ENCODE results near the gene OR2C3. TPM values are rescaled to one million over a fixed set of nuclear protein-coding genes. Genes with fewer than 3 reads are reported as not detected.
"Not testable (repeated sequence)": the region's sequence is repeated elsewhere in the genome, so short reads cannot be mapped to it uniquely, and the experiment has no call there.

Gene OR2C3
- total RNA-seq, 2 experiments from 2014 or later: not detected

DNA sequence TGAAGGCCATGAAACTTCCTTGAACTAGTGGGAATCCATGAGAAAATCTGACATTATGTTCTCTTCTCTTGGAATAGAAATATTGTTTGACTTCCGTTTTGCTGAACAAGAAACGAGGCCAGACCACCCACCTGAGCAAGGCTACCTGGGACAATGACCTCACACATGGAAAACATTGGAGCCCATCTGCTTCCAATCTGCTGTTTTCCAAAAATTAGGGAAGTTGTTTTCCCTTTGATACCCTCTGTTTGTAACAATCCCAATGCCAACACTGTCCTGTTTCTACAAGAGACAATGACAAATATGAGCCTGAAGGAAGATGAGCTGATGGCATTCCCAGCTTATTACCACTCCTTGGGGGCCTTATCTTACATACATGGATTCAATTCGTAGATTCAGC lies 29.4 kb downstream of the OR2C3 start:
- no peak overlapping the region for H3K4me3 Mint-ChIP-seq
- H3K36me3 Mint-ChIP-seq (ENCODE audit: low read depth): no peaks in the 10 kb centered on the region
- POLR2A ChIA-PET: no interaction called here
- DNase-seq (no peak), ATAC-seq (no peak)
- no peaks in the 10 kb centered on the region for H3K9me3 Mint-ChIP-seq (ENCODE audit: low read depth)
- intact Hi-C loops (cut with DNase I, micrococcal nuclease): no loop called here
- H3K4me1 Mint-ChIP-seq: no peaks in the 10 kb centered on the region
- no peaks in the 10 kb centered on the region for H3K27me3 Mint-ChIP-seq
- no peak overlapping the region for H3K27ac Mint-ChIP-seq
- CTCF ChIA-PET: no interaction called here

DNA sequence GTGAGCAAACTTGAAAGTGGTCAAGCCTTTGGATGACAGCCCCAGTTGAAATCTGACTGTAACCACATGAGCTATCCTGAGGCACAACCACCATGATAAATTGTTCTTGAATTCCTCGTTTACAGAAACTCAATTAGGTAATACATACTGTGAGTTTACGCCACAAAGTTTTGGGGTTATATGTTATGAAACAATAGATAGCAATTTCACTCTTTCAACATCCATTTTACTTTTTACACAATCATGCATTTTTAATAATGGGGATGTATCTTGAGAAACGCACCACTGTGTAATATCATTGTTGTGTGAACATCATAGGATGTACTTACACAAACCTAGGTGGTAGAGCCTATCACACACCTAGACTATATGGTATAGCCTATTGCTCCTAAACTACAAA lies 35.4 kb downstream of the OR2C3 start:
- Mint-ChIP-seq H3K27ac (no peak overlapping the region), H3K4me1 (no peaks in the 10 kb centered on the region), H3K9me3 (ENCODE audit: low read depth) (no peaks in the 10 kb centered on the region), H3K27me3 (peaks cover 7% of the 10 kb centered on the region), H3K4me3 (no peak overlapping the region), H3K36me3 (ENCODE audit: low read depth) (no peaks in the 10 kb centered on the region)
- CTCF ChIA-PET: interaction anchor here (1.4 kb wide), 1 partner anchor 128 kb away, joined by 4 read pairs; no protein-coding TSS in a partner anchor
- intact Hi-C loops (cut with DNase I, micrococcal nuclease): no loop called here
- DNase-seq: no peak
- POLR2A ChIA-PET: no interaction called here
- no peak for ATAC-seq

DNA sequence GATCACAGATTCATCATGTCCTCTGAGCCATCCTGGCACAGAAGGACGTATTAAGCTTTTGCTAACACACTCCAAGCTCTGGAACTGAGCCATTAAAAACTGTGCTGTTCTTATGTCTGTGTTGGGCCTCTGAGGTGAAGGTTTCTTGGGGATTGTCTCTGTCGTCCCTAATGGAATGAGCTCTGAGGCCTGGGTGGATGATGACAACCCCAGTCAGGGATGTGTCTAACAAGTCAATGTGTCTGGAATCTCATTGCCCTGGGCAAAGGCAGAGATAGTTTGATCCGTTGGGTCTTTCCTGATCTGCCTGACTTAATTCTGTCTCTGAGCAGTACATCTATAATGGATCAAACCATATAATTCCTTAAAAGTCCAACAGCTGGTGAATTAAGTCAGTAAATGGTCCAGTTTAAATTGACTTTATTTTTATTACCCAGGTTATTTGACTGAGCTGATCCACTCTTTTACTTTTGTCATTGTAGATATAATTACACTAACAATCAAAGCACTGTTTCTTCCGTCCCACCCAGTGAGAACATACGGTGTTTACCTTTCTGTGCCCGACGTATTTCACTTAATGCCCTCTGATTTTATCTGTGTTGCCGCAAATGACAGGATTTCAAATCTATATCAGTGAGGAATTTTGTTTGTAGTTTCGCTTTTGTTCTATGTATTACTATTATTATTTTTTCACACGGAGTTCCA lies 39.5 kb downstream of the OR2C3 start:
- H3K36me3 Mint-ChIP-seq (ENCODE audit: low read depth): no peaks in the 10 kb centered on the region
- no peak overlapping the region for H3K4me3 Mint-ChIP-seq
- no peak overlapping the region for H3K27ac Mint-ChIP-seq
- ChIA-PET POLR2A (no interaction called here), CTCF (interaction anchor here (1.7 kb wide), 1 partner anchor 123 kb away, joined by 5 read pairs; no protein-coding TSS in a partner anchor)
- ATAC-seq (no peak), DNase-seq (no peak)
- H3K9me3 Mint-ChIP-seq (ENCODE audit: low read depth): no peaks in the 10 kb centered on the region
- no peaks in the 10 kb centered on the region for H3K4me1 Mint-ChIP-seq
- H3K27me3 Mint-ChIP-seq: peaks cover 18% of the 10 kb centered on the region
- intact Hi-C loops (cut with DNase I, micrococcal nuclease): no loop called here

DNA sequence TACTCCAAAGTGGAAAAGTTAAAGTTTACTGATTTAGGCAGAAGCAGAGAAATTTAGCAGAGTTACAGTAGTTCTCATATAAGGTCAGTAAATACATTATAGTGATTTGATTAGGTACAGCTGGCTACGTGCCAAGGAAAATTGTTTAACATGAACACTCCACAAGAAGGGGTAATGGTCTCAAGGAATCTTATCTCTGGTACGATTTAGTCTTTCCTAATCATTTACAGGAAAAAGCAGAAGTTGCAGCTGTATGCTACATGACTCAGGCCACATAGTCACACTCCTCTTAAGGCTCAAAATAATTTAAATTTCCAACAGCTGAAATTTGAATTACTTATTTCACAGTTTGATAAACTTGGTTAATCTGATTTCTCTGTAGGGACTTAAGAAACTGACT lies 41.5 kb downstream of the OR2C3 start:
- no peak overlapping the region for H3K4me3 Mint-ChIP-seq
- peaks cover 23% of the 10 kb centered on the region for H3K27me3 Mint-ChIP-seq
- ChIA-PET POLR2A (no interaction called here), CTCF (interaction anchor here (0.6 to 1.7 kb wide), 2 partner anchors 10 to 122 kb away, joined by 3 to 5 read pairs; no protein-coding TSS in a partner anchor)
- intact Hi-C loops (cut with DNase I, micrococcal nuclease): no loop called here
- no peak overlapping the region for H3K27ac Mint-ChIP-seq
- no peaks in the 10 kb centered on the region for H3K9me3 Mint-ChIP-seq (ENCODE audit: low read depth)
- no peak for DNase-seq
- ATAC-seq: no peak
- no peaks in the 10 kb centered on the region for H3K36me3 Mint-ChIP-seq (ENCODE audit: low read depth)
- no peaks in the 10 kb centered on the region for H3K4me1 Mint-ChIP-seq

DNA sequence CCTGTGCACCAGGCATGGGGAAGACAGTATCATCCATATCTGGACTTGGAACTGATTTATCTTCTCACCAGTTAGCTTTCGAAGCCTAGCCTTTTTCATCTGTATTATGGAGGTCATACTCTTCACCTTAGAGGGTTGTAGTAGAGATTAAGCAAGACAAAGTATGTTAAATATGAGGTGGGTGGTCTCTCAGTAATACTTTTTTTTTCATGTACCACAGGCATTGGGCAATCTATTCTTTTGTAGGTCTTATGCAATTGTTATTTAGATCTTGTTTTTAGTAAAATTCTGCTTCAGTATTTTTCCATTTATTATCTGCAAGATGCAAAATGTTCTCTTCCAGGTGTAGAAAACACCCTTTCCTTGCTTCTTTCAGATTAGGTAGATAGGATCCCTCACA lies 43.1 kb downstream of the OR2C3 start:
- DNase-seq (no peak), ATAC-seq (no peak)
- Mint-ChIP-seq H3K9me3 (ENCODE audit: low read depth) (no peaks in the 10 kb centered on the region), H3K4me1 (no peaks in the 10 kb centered on the region), H3K4me3 (no peak overlapping the region), H3K27ac (no peak overlapping the region), H3K36me3 (ENCODE audit: low read depth) (no peaks in the 10 kb centered on the region), H3K27me3 (peaks cover 20% of the 10 kb centered on the region)
- CTCF ChIA-PET: interaction anchor here (0.7 kb wide), 1 partner anchor 120 kb away, joined by 3 read pairs; no protein-coding TSS in a partner anchor
- POLR2A ChIA-PET: no interaction called here
- intact Hi-C loops (cut with DNase I, micrococcal nuclease): no loop called here

DNA sequence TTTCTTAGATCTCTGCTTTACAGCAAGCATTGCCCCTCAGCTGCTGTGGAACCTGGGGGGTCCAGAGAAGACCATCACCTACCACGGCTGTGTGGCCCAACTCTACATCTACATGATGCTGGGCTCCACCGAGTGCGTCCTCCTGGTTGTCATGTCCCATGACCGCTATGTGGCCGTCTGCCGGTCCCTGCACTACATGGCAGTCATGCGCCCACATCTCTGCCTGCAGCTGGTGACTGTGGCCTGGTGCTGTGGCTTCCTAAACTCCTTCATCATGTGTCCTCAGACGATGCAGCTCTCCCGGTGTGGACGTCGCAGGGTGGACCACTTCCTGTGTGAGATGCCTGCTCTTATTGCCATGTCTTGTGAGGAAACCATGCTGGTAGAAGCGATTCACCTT lies 44.9 kb downstream of the OR2C3 start:
- H3K4me3 Mint-ChIP-seq: no peak overlapping the region
- H3K27ac Mint-ChIP-seq: no peak overlapping the region
- no peak for ATAC-seq
- no peaks in the 10 kb centered on the region for H3K36me3 Mint-ChIP-seq (ENCODE audit: low read depth)
- no peaks in the 10 kb centered on the region for H3K9me3 Mint-ChIP-seq (ENCODE audit: low read depth)
- no peaks in the 10 kb centered on the region for H3K4me1 Mint-ChIP-seq
- ChIA-PET CTCF (no interaction called here), POLR2A (no interaction called here)
- intact Hi-C loops (cut with DNase I, micrococcal nuclease): no loop called here
- no peak for DNase-seq
- H3K27me3 Mint-ChIP-seq: peaks cover 23% of the 10 kb centered on the region

DNA sequence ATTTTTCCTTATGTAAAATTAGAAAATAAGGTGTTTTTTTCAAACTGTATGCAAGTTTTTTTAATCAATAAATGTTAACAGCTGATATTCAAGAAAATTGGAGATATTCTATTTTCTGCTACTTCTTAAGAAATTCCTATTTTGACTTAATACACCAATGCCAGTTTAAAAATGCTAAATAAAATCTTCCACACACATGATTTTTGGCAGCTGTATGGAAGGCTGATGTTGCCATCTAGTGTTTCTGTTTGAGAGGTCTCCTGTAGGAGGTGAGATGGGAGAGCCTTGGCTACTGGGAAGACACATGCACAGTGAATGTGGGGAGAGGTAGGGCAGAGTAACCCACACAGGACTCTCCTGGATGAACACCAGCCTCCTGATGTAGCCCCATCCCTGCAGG lies 49.2 kb downstream of the OR2C3 start:
- peak; percentile 38 for DNase-seq

DNA sequence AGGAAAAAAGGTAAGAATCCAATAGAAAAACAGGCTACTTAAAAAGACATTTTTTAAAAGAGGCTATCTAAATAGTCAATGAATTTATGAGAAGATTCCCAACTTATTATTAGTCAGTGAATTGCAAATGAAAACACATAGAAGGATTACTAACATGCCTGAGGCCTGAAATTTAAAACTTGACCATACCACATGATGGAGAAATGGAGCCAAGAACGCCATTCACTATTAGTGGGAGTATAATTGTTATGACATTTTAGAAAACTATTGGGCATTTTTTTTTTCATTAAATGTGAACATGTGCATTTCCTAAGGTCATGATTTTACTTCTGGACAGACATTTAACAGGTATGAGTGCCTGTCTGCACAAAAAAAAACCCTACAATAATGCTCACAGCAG lies 53.5 kb downstream of the OR2C3 start:
- ChIA-PET POLR2A (no interaction called here), CTCF (interaction anchor here (0.9 kb wide), 1 partner anchor 109 kb away, joined by 4 read pairs; no protein-coding TSS in a partner anchor)
- Mint-ChIP-seq H3K4me1 (no peaks in the 10 kb centered on the region), H3K27me3 (peaks cover under 1% of the 10 kb centered on the region), H3K36me3 (ENCODE audit: low read depth) (no peaks in the 10 kb centered on the region), H3K9me3 (ENCODE audit: low read depth) (no peaks in the 10 kb centered on the region), H3K4me3 (no peak overlapping the region), H3K27ac (no peak overlapping the region)
- DNase-seq (no peak), ATAC-seq (no peak)
- intact Hi-C loops (cut with DNase I, micrococcal nuclease): no loop called here

More for the DNA sequence above, 49.2 kb downstream of the OR2C3 start:
- Mint-ChIP-seq H3K27me3 (peaks cover 8% of the 10 kb centered on the region), H3K27ac (no peak overlapping the region), H3K4me1 (no peaks in the 10 kb centered on the region), H3K36me3 (ENCODE audit: low read depth) (no peaks in the 10 kb centered on the region), H3K9me3 (ENCODE audit: low read depth) (no peaks in the 10 kb centered on the region), H3K4me3 (no peak overlapping the region)
- ChIA-PET POLR2A (no interaction called here), CTCF (interaction anchor here (0.9 to 6.1 kb wide), 11 partner anchors 23 to 159 kb away, joined by 3 to 62 read pairs (median 4); partner anchors contain the start of gene NLRP3)
- intact Hi-C loops (cut with DNase I, micrococcal nuclease): loop anchor here (1.0 kb wide), 3 partner anchors 97 to 115 kb away; no protein-coding TSS in a partner anchor
- ATAC-seq: peak; percentile 80

DNA sequence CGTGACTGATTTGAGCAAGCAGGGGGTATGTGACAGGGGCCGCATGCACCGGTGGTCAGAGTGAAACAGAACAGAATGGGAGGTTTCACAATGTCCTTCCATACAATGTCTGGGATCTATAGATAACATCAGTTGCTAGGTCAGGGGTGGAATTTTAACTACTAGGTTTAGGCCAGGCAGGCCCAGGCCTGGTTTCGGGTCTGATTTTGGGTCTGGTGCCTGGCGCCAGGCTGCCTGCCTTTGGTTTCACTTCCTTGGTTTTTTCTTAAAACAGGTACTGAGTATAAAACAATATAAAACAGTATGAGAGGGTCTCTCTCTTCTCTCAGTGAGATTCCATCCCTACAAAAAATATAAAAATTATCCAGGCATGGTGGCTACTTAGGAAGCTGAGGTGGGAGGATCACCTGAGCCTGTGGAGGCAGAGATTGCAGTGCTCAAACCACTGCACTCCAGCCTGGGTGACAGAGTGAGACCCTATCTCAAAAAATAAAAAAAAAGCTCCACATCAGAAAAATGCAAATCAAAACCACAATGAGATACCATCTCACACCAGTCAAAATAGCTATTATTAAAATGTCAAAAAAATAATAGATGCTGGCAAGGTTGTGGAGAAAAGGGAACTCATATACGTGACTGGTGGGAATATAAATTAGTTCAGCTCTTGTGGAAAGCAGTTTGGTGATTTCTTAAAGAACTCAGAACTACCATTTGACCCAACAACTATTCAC lies 59.7 kb downstream of the OR2C3 start:
- H3K27ac Mint-ChIP-seq; DNase-seq; H3K4me1 Mint-ChIP-seq; POLR2A ChIA-PET; H3K36me3 Mint-ChIP-seq (ENCODE audit: low read depth); H3K27me3 Mint-ChIP-seq; H3K9me3 Mint-ChIP-seq (ENCODE audit: low read depth); H3K4me3 Mint-ChIP-seq; ATAC-seq; intact Hi-C loops (cut with DNase I, micrococcal nuclease): not testable (repeated sequence)
- CTCF ChIA-PET: interaction anchor here (0.5 kb wide), 1 partner anchor 106 kb away, joined by 3 read pairs; no protein-coding TSS in a partner anchor

DNA sequence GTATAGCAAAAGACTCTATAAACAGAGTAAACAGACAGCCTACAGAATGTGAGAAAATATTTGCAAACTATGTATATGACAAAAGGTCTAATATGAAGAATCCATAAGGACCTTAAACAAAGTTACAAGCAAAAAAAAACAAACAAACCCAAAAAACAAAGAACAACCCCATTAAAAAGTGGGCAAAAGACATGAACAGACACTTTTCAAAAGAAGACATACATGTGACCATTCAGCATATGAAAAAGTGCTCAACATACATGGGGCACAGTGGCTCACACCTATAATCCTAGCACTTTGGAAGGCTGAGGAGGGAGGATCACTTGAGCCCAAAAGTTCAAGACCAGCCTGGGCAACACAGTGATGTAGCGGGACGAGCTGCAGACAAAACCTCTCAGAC lies 60.4 kb downstream of the OR2C3 start:
- ChIA-PET POLR2A (no interaction called here), CTCF (interaction anchor here (0.5 kb wide), 1 partner anchor 105 kb away, joined by 3 read pairs; no protein-coding TSS in a partner anchor)
- ATAC-seq (no peak), DNase-seq (no peak)
- H3K4me1 Mint-ChIP-seq: no peaks in the 10 kb centered on the region
- no peaks in the 10 kb centered on the region for H3K36me3 Mint-ChIP-seq (ENCODE audit: low read depth)
- no peak overlapping the region for H3K4me3 Mint-ChIP-seq
- intact Hi-C loops (cut with DNase I, micrococcal nuclease): no loop called here
- H3K9me3 Mint-ChIP-seq (ENCODE audit: low read depth): peaks cover 5% of the 10 kb centered on the region
- H3K27me3 Mint-ChIP-seq: peaks cover 2% of the 10 kb centered on the region
- no peak overlapping the region for H3K27ac Mint-ChIP-seq

All from activated CD4-positive, alpha-beta T cell treated with anti-CD3 and anti-CD28 coated beads for 36 hours (primary cell).